HepG2 (cell line): ENCODE measurements around the gene MLLT11. TPM values are rescaled to one million over a fixed set of nuclear protein-coding genes. Genes with fewer than 3 reads are reported as not detected.

Experiments used
- ARID2 ChIP-seq: sonication (generic); formaldehyde crosslinking; IDR thresholded peaks from 2 replicates; pipeline ENCODE4 v1.8.1; 2022; ENCODE audit warnings: mild to moderate bottlenecking, missing genetic modification reagents, borderline replicate concordance
- ERF ChIP-seq: IDR thresholded peaks from 2 replicates; pipeline ENCODE4 v1.6.1; 2018; ENCODE audit warnings: missing biosample characterization, missing genetic modification reagents
- FIP1L1 ChIP-seq: fragments of 200-400 bp; formaldehyde crosslinking; IDR thresholded peaks from 2 replicates; pipeline ENCODE4 v1.6.1; 2018; ENCODE audit warnings: low read depth, mild to moderate bottlenecking, low read length, moderate library complexity, borderline replicate concordance; ENCODE audit not compliant: insufficient read depth
- NR2F1 ChIP-seq, 2 experiments: fragments of 450-650 bp in 1 of 2; formaldehyde crosslinking in 1 of 2; IDR thresholded peaks; 2 replicates each; pipeline versions ENCODE4 v1.5.0 to v1.6.1; 2016 to 2020; ENCODE audit warnings: mild to moderate bottlenecking in 1 of 2, missing compliant biosample characterization in 1 of 2, missing genetic modification reagents in 1 of 2, moderate library complexity in 1 of 2
- SP2 ChIP-seq: sonication (generic); formaldehyde crosslinking; IDR thresholded peaks from 2 replicates; pipeline ENCODE4 v1.5.1; 2020; ENCODE audit warnings: mild to moderate bottlenecking, missing genetic modification reagents
- SRSF4 ChIP-seq: fragments of 200-400 bp; formaldehyde crosslinking; IDR thresholded peaks from one replicate; pipeline ENCODE4 v1.6.1; 2018; ENCODE audit warnings: mild to moderate bottlenecking, low read depth, low read length, moderate library complexity; ENCODE audit not compliant: poor library complexity, severe bottlenecking
- TEAD3 ChIP-seq: optimal IDR thresholded peaks from 2 replicates; pipeline ENCODE3; 2016; ENCODE audit warnings: borderline replicate concordance
- ZFP41 ChIP-seq: sonication (generic); formaldehyde crosslinking; IDR thresholded peaks from 2 replicates; pipeline ENCODE4 v1.4.0; 2020; ENCODE audit warnings: mild to moderate bottlenecking, missing genetic modification reagents, borderline replicate concordance
- ZNF232 ChIP-seq: sonication (generic); formaldehyde crosslinking; IDR thresholded peaks from 2 replicates; pipeline ENCODE4 v1.4.0; 2020; ENCODE audit warnings: missing genetic modification reagents, borderline replicate concordance
- ZNF430 ChIP-seq: sonication (generic); formaldehyde crosslinking; IDR thresholded peaks from 2 replicates; pipeline ENCODE4 v1.9.0; 2021; ENCODE audit warnings: mild to moderate bottlenecking, missing genetic modification reagents
- ZNF468 ChIP-seq: sonication (generic); formaldehyde crosslinking; IDR thresholded peaks from 2 replicates; pipeline ENCODE4 v1.8.0; 2022; ENCODE audit warnings: mild to moderate bottlenecking, moderate library complexity, missing genetic modification reagents
- ZNF780A ChIP-seq: sonication (generic); formaldehyde crosslinking; IDR thresholded peaks from 2 replicates; pipeline ENCODE4 v1.8.0; 2022; ENCODE audit warnings: mild to moderate bottlenecking, missing genetic modification reagents, moderate library complexity
- polyA plus RNA-seq, 8 experiments: library from polyadenylated mRNA; depleted of rRNA in 3 of 8; stranded (reverse) in 7 of 8; unstranded in 1 of 8; fragments of >200 nt; fragmentation: Illumina TruSeq in 4 of 8; extraction: Trizol in 4 of 8; gene quantifications; 2 replicates each; pipeline versions ENCODE4 v1.2.1 to v1.2.3, GENCODE V29; 2011 to 2016; ENCODE audit warnings: low read depth in 4 of 8, missing spikeins in 1 of 8, mixed read lengths in 1 of 8; ENCODE audit not compliant: insufficient read depth in 1 of 8
- total RNA-seq, 5 experiments: library from RNA; depleted of rRNA; stranded (reverse); fragments of >200 nt; fragmentation: Illumina TruSeq; extraction: Trizol; gene quantifications; 2 replicates each; pipeline ENCODE4 v1.2.3, GENCODE V29; 2016; ENCODE audit warnings: low read depth in 1 of 5
- TF ChIP-seq, protein P1 (sequence below): sonication (generic); formaldehyde crosslinking; IDR thresholded peaks from 2 replicates; pipeline ENCODE4 v1.5.0; 2020; ENCODE audit warnings: missing genetic modification reagents
- TF ChIP-seq, protein P2 (sequence below): sonication (generic); formaldehyde crosslinking; conservative IDR thresholded peaks from 2 replicates; pipeline ENCODE4 v1.8.1; 2023; ENCODE audit warnings: missing genetic modification reagents
- TF ChIP-seq, protein P3 (sequence below): sonication (generic); formaldehyde crosslinking; IDR thresholded peaks from 2 replicates; pipeline ENCODE4 v1.8.1; 2023; ENCODE audit warnings: missing genetic modification reagents, mild to moderate bottlenecking, borderline replicate concordance
- TF ChIP-seq, protein P4 (sequence below): sonication (generic); formaldehyde crosslinking; IDR thresholded peaks from 2 replicates; pipeline ENCODE4 v1.8.1; 2023; ENCODE audit warnings: missing genetic modification reagents, inconsistent platforms, borderline replicate concordance
- TF ChIP-seq, protein P5 (sequence below): sonication (generic); formaldehyde crosslinking; IDR thresholded peaks from 2 replicates; pipeline ENCODE4 v1.5.1; 2020; ENCODE audit warnings: mild to moderate bottlenecking, missing genetic modification reagents, borderline replicate concordance
- TF ChIP-seq, protein P6 (sequence below): sonication (generic); formaldehyde crosslinking; IDR thresholded peaks from 2 replicates; pipeline ENCODE4 v1.4.0; 2020; ENCODE audit warnings: missing genetic modification reagents

The MLLT11 gene
- total and polyA plus RNA-seq, 2 of the 13 experiments (the other 11 are each of a cell fraction or from before 2014, with no cell fraction given), result 0.21 to 0.22 TPM

DNA sequence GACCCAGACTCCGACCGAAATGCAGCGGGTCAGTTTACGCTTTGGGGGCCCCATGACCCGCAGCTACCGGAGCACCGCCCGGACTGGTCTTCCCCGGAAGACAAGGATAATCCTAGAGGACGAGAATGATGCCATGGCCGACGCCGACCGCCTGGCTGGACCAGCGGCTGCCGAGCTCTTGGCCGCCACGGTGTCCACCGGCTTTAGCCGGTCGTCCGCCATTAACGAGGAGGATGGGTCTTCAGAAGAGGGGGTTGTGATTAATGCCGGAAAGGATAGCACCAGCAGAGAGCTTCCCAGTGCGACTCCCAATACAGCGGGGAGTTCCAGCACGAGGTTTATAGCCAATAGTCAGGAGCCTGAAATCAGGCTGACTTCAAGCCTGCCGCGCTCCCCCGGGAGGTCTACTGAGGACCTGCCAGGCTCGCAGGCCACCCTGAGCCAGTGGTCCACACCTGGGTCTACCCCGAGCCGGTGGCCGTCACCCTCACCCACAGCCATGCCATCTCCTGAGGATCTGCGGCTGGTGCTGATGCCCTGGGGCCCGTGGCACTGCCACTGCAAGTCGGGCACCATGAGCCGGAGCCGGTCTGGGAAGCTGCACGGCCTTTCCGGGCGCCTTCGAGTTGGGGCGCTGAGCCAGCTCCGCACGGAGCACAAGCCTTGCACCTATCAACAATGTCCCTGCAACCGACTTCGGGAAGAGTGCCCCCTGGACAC is 12.1 kb upstream of the MLLT11 start (continued):
- TF ChIP-seq, protein P1, sequence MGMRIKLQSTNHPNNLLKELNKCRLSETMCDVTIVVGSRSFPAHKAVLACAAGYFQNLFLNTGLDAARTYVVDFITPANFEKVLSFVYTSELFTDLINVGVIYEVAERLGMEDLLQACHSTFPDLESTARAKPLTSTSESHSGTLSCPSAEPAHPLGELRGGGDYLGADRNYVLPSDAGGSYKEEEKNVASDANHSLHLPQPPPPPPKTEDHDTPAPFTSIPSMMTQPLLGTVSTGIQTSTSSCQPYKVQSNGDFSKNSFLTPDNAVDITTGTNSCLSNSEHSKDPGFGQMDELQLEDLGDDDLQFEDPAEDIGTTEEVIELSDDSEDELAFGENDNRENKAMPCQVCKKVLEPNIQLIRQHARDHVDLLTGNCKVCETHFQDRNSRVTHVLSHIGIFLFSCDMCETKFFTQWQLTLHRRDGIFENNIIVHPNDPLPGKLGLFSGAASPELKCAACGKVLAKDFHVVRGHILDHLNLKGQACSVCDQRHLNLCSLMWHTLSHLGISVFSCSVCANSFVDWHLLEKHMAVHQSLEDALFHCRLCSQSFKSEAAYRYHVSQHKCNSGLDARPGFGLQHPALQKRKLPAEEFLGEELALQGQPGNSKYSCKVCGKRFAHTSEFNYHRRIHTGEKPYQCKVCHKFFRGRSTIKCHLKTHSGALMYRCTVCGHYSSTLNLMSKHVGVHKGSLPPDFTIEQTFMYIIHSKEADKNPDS (CRISPR knock-in tag), result 0 out of 2 replicates have a peak, but pooled peaks have one; percentile 44
- no peak for TF ChIP-seq ARID2 (CRISPR knock-in tag)
- TF ChIP-seq ZNF468 (CRISPR knock-in tag), result no peak
- TF ChIP-seq FIP1L1, result no peak
- TF ChIP-seq ZNF780A (CRISPR knock-in tag), result no peak
- TF ChIP-seq, protein P2, sequence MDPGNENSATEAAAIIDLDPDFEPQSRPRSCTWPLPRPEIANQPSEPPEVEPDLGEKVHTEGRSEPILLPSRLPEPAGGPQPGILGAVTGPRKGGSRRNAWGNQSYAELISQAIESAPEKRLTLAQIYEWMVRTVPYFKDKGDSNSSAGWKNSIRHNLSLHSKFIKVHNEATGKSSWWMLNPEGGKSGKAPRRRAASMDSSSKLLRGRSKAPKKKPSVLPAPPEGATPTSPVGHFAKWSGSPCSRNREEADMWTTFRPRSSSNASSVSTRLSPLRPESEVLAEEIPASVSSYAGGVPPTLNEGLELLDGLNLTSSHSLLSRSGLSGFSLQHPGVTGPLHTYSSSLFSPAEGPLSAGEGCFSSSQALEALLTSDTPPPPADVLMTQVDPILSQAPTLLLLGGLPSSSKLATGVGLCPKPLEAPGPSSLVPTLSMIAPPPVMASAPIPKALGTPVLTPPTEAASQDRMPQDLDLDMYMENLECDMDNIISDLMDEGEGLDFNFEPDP (CRISPR knock-in tag), result no peak
- TF ChIP-seq ZNF430 (CRISPR knock-in tag), result peak; percentile 67; the same call in 1 of the 2 replicates
- no peak for TF ChIP-seq SRSF4
- TF ChIP-seq TEAD3 (CRISPR knock-in tag), result no peak
- TF ChIP-seq, protein P3, sequence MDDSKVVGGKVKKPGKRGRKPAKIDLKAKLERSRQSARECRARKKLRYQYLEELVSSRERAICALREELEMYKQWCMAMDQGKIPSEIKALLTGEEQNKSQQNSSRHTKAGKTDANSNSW, result 0 out of 2 replicates have a peak, but pooled peaks have one; percentile 45
- TF ChIP-seq, protein P4, sequence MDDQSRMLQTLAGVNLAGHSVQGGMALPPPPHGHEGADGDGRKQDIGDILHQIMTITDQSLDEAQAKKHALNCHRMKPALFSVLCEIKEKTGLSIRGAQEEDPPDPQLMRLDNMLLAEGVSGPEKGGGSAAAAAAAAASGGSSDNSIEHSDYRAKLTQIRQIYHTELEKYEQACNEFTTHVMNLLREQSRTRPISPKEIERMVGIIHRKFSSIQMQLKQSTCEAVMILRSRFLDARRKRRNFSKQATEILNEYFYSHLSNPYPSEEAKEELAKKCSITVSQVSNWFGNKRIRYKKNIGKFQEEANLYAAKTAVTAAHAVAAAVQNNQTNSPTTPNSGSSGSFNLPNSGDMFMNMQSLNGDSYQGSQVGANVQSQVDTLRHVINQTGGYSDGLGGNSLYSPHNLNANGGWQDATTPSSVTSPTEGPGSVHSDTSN (CRISPR knock-in tag), result peak; percentile 49; the same call in 1 of the 2 replicates
- no peak for TF ChIP-seq ZFP41 (CRISPR knock-in tag)
- peak; percentile 60 for TF ChIP-seq ERF (CRISPR knock-in tag)
- TF ChIP-seq, protein P5, sequence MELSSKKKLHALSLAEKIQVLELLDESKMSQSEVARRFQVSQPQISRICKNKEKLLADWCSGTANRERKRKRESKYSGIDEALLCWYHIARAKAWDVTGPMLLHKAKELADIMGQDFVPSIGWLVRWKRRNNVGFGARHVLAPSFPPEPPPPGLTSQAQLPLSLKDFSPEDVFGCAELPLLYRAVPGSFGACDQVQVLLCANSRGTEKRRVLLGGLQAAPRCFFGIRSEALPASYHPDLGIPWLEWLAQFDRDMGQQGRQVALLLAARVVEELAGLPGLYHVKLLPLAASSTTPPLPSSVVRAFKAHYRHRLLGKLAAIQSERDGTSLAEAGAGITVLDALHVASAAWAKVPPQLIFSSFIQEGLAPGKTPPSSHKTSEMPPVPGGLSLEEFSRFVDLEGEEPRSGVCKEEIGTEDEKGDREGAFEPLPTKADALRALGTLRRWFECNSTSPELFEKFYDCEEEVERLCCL (CRISPR knock-in tag), result no peak
- peak; percentile 15; the same call in 1 of the 2 replicates for TF ChIP-seq SP2 (CRISPR knock-in tag)
- no peak for TF ChIP-seq NR2F1 (CRISPR knock-in tag; IDR thresholded peaks at IDR 0.05)
- TF ChIP-seq ZNF232 (CRISPR knock-in tag), result no peak; the same call in 1 of the 2 replicates
- TF ChIP-seq, protein P6, sequence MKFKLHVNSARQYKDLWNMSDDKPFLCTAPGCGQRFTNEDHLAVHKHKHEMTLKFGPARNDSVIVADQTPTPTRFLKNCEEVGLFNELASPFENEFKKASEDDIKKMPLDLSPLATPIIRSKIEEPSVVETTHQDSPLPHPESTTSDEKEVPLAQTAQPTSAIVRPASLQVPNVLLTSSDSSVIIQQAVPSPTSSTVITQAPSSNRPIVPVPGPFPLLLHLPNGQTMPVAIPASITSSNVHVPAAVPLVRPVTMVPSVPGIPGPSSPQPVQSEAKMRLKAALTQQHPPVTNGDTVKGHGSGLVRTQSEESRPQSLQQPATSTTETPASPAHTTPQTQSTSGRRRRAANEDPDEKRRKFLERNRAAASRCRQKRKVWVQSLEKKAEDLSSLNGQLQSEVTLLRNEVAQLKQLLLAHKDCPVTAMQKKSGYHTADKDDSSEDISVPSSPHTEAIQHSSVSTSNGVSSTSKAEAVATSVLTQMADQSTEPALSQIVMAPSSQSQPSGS (CRISPR knock-in tag), result no peak
